Type B pancreatic cell (in vitro differentiated cells): ENCODE results near the gene NOP56. TPM values are rescaled to one million over a fixed set of nuclear protein-coding genes. Genes with fewer than 3 reads are reported as not detected.

Experiments
- DNase-seq: peaks from one replicate; pipeline ENCODE4 v3.0.0; 2021; ENCODE audit warnings: mixed read lengths; ENCODE audit not compliant: unreplicated experiment; ENCODE audit errors: extremely low spot score
- H3K27ac Mint-ChIP-seq: 2 replicates; pipeline ENCODE4 v1.8.0; 2021; ENCODE audit warnings: mild to moderate bottlenecking, mixed read lengths
- H3K27me3 Mint-ChIP-seq: 2 replicates; pipeline ENCODE4 v1.8.0; 2021; ENCODE audit warnings: mixed read lengths
- H3K36me3 Mint-ChIP-seq: 2 replicates; pipeline ENCODE4 v1.8.0; 2021; ENCODE audit warnings: mixed read lengths
- H3K4me1 Mint-ChIP-seq: one replicate; pipeline ENCODE4 v1.8.0; 2021; ENCODE audit warnings: mixed read lengths; ENCODE audit not compliant: unreplicated experiment
- H3K4me3 Mint-ChIP-seq: 2 replicates; pipeline ENCODE4 v1.8.0; 2021; ENCODE audit warnings: mild to moderate bottlenecking, mixed read lengths
- H3K9me3 Mint-ChIP-seq: 2 replicates; pipeline ENCODE4 v1.8.0; 2021; ENCODE audit warnings: mixed read lengths
- total RNA-seq: library from RNA; stranded (reverse); gene quantifications from 2 replicates; pipeline ENCODE4 v1.2.1, GENCODE V29; 2021; ENCODE audit warnings: low replicate concordance
- TF ChIP-seq, protein P1 (sequence below): fragments of 200-600 bp; sonication (generic); conservative IDR thresholded peaks from 2 replicates; pipeline ENCODE4 v1.5.0; 2021; ENCODE audit warnings: antibody characterized with exemption, mild to moderate bottlenecking

The NOP56 gene
- total RNA-seq, 1 donor from 2014 or later = 364 TPM

DNA sequence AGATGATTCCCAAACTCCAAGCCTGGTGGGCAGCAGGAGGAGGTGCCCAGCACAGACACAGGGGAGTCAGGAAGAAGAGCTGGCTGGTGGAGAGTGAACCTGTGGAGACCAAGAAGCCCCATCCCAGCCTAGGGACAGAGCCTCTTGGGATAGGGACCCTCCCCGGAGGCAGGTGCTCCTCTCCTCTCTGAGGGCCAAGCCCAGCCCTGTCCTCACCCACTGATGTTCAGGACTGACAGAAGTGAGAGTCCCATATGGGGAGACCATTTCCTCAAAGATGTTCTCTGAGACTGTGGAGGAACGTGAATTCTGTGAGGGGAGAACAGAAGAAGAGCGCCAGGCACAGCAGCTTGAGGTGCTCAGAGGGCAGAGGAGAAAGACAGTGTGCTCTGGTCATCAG is 37.8 kb downstream of the NOP56 start:
- H3K4me3 Mint-ChIP-seq = no peak overlapping the region

DNA sequence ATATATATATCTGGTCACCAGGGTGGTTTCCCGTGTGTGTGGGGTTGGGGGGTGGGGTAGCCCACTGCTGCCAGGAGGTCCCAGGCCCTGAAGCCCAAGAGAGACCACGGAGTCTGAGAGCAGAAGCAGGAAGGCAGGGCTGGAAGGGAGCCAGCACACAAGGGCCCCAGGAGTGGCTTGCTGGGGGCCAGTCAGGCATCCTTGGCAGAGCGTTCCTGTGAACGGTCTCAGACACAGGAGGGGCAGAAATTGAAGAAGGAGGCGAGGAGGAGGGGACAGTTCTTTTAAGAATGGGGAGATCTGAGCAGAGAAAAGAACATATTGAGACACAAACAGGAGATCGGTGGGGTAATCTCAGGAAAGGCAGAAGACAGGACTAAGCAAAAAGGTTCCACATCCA is 38.3 kb downstream of the NOP56 start:
- Mint-ChIP-seq H3K4me3 (peak overlapping the region; percentile 93), H3K27me3 (peaks cover 82% of the 10 kb centered on the region), H3K36me3 (no peaks in the 10 kb centered on the region), H3K27ac (peak overlapping the region; percentile 93), H3K9me3 (no peaks in the 10 kb centered on the region), H3K4me1 (peaks cover 15% of the 10 kb centered on the region)
- no peak for DNase-seq
- TF ChIP-seq, protein P1, sequence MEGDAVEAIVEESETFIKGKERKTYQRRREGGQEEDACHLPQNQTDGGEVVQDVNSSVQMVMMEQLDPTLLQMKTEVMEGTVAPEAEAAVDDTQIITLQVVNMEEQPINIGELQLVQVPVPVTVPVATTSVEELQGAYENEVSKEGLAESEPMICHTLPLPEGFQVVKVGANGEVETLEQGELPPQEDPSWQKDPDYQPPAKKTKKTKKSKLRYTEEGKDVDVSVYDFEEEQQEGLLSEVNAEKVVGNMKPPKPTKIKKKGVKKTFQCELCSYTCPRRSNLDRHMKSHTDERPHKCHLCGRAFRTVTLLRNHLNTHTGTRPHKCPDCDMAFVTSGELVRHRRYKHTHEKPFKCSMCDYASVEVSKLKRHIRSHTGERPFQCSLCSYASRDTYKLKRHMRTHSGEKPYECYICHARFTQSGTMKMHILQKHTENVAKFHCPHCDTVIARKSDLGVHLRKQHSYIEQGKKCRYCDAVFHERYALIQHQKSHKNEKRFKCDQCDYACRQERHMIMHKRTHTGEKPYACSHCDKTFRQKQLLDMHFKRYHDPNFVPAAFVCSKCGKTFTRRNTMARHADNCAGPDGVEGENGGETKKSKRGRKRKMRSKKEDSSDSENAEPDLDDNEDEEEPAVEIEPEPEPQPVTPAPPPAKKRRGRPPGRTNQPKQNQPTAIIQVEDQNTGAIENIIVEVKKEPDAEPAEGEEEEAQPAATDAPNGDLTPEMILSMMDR = no peak

More for the DNA sequence above, 37.8 kb downstream of the NOP56 start:
- Mint-ChIP-seq H3K36me3 (no peaks in the 10 kb centered on the region), H3K27me3 (peaks cover 82% of the 10 kb centered on the region), H3K4me1 (peaks cover 12% of the 10 kb centered on the region), H3K27ac (no peak overlapping the region), H3K9me3 (no peaks in the 10 kb centered on the region)
- TF ChIP-seq, protein P1 = no peak
- no peak for DNase-seq

DNA sequence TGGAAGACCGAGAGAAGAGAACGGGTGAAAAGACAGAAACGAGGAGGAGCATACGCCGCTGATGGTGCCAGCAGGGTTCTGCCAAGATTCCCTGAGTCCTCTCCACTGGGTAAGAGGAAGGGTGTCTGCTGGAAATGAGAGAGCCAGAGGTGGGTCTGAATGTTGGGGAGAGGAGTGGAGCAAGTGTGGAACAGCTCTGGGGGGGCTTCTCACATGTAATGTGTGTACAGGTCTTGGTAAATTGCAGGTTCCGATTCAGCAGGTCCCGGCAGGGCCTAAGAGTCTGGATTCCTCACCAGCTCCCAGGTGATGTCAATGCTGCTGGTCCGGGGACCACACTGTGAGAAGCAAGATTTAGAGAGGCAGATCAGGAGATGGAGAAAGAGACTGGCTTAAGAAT is 38.7 kb downstream of the NOP56 start:
- Mint-ChIP-seq H3K4me3 (peak overlapping the region; percentile 93), H3K36me3 (no peaks in the 10 kb centered on the region), H3K27me3 (peaks cover 82% of the 10 kb centered on the region), H3K27ac (peak overlapping the region; percentile 93), H3K9me3 (no peaks in the 10 kb centered on the region), H3K4me1 (peaks cover 16% of the 10 kb centered on the region)
- no peak for DNase-seq
- TF ChIP-seq, protein P1 = no peak

DNA sequence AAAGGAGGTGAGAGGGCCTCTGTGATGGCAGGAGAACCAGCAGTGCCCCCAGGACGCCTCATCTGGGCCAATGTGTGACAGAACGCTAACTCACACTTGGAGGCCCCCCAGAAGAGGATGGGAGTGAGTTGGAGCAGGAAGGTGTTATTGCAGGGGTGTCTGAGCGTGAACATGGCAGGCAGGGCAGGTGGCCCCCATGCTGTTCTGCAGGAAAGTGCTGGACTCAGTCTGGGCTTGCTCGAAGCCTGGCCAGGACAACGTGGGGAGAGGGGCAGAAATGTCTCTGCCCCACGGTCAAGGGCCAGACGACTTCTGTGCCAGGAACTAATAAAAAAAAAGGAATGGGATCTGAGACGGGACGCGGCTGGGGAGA is 39.2 kb downstream of the NOP56 start:
- Mint-ChIP-seq H3K27me3 (peaks cover 82% of the 10 kb centered on the region), H3K4me3 (peak overlapping the region; percentile 93), H3K9me3 (no peaks in the 10 kb centered on the region), H3K27ac (peak overlapping the region; percentile 93), H3K4me1 (peaks cover 16% of the 10 kb centered on the region), H3K36me3 (no peaks in the 10 kb centered on the region)
- DNase-seq = no peak
- TF ChIP-seq, protein P1 = no peak

DNA sequence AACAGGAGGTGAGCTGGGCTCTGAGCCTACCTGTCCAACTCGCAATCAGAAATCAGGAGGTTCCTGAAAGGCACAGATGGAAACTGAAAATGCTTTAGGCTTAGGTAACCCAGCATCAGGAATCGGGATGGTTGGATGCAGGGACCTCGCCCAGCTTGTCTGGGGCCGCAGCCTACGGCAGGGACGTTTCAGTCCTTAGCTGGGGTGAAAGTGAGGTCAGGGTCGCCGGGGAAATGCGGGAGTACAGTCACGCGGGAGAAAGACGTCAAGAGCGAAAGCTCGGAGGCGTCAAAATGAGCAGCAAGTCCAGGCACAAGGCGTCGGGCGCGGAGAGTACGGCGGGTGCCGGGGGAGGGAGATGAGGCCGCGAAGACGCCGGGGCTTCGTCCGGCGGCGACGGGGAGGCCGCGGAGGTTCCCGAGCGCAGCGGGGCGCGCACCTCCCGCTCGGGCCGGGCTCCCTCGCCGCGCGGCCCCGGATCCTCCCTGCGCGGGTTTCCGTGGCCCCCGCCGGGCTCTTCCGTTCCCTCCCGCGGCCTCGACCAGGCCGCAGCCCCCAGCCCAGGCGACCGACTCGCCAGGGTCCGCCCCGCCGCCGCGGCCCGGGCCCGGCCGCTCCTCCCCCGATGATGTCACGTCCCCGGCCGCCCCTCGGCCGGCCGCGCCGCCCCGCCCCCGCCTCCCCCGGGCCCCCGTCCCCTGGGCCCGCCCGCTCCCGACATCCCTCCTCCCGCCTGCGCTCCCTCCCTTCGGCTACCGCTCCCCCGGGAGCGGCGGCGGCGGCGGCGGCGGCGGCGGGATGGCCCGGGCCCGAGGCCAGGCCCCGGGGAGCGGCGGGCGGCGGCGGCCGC is 39.8 kb downstream of the NOP56 start, which contains the start of gene EBF4:
Gene EBF4 (plus strand): TSS at position 745 of the 850 bp plus-strand sequence. CDS start 866 bp downstream, outside the sequence.
- H3K9me3 Mint-ChIP-seq = no peaks in the 10 kb centered on the region
- peaks cover 16% of the 10 kb centered on the region for H3K4me1 Mint-ChIP-seq
- H3K27ac Mint-ChIP-seq = peak within 1 kb of the TSS; percentile 93
- DNase-seq = no peak
- H3K4me3 Mint-ChIP-seq = peak within 1 kb of the TSS; percentile 93
- H3K27me3 Mint-ChIP-seq = peaks cover 81% of the 10 kb centered on the region
- TF ChIP-seq, protein P1 = no peak
- H3K36me3 Mint-ChIP-seq = no peaks in the 10 kb centered on the region
